Activated CD4-positive, alpha-beta T cell treated with anti-CD3 and anti-CD28 coated beads, Interleukin-2, amount 50 U/mL, for 16 hours (primary cell): ENCODE measurements around the gene SLC66A3.

ENCODE experiments used
- DNase-seq: peaks from one replicate; pipeline ENCODE4 v3.0.0-alpha.2; 2020

The SLC66A3 gene

GRCh38 chr2:11155381-11156035 lies at the start of gene SLC66A3:
TSS of gene SLC66A3 (plus strand) at chr2:11155467. CDS start at chr2:11155547, 80 bp downstream.
- DNase-seq = no peak

DNA sequence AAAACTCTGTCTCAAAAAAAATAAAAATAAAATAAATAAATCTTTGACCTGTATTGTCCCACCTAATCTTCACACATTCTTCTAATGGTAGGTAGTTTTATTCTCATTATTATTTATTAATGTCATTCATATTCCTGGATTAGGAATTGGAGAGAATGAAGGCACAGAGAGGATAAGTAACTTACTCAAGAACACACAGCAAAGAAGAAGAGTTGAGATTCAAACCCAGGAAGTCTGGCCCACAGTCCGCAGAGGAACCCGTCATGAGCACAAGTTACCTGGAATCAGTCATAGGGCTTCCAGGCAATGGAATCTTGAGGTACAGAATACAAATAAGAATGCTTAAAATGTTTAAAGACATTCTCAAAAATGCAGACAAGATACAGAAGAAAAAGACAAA lies 46.3 kb upstream of the SLC66A3 start:
- no peak for DNase-seq

GRCh38 chr2:11112870-11113428 lies 42.3 kb upstream of the SLC66A3 start:
- no peak for DNase-seq

- DNase-seq = no peak
Observed at GRCh38 chr2:11117776-11118175, 37.5 kb upstream of the SLC66A3 start.

DNA sequence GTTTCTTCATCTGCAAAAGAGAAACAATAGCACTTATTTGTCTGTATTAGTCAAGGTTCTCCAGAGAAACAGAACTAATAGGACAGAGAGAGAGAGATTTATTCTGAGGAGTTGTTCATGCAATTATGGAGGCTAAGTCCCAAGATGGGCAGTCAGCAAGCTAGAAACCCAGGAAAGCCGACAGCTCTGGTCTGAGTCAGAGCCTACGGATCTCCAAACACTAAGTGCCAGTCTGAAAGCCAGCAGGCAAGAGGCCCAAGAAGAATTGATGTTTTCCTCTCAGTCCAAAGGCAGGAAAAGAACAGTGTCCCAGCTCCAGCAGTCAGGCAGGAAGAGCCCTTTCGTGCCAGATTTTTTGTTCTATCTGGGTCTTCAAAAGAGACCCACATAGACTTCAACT lies 36.5 kb upstream of the SLC66A3 start:
- DNase-seq = no peak

DNA sequence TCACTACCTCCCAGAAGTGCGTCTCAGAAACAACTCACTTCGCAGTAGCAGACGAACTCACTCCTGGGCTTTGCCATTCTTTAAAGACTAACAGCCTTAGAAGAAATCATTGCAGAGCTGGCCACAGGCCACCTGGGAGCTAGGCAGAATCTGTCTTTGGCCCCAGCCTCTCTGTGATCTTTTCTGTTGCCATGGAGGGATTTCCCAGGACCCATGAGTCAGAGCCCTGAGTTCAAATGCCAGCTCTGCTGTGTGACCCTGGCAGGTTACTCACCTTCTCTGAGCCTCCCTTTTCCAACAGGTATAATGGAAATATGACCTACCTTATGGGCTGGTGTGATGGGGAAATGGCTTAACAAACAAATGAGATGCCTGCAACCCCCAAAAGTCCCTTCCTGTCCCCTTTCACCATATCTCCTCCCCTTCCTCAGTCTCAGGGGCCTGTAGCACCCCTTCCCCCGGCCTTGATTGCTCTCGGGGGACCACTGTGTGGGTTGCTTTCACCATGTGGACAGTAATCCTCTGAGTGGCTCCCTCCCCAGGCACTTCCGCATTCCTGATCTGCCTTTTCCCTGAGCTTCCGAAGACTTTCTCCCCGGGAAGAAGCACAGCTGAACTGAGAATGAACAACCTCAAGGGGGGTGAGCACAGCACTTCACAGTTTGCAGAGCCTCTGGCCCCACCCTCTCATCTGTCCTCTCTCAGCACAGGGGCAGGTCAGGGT lies 34.0 kb upstream of the SLC66A3 start:
- no peak for DNase-seq

GRCh38 chr2:11121823-11122155 lies 33.5 kb upstream of the SLC66A3 start:
- DNase-seq = no peak

GRCh38 chr2:11122380-11122779 lies 32.9 kb upstream of the SLC66A3 start:
- no peak for DNase-seq

DNA sequence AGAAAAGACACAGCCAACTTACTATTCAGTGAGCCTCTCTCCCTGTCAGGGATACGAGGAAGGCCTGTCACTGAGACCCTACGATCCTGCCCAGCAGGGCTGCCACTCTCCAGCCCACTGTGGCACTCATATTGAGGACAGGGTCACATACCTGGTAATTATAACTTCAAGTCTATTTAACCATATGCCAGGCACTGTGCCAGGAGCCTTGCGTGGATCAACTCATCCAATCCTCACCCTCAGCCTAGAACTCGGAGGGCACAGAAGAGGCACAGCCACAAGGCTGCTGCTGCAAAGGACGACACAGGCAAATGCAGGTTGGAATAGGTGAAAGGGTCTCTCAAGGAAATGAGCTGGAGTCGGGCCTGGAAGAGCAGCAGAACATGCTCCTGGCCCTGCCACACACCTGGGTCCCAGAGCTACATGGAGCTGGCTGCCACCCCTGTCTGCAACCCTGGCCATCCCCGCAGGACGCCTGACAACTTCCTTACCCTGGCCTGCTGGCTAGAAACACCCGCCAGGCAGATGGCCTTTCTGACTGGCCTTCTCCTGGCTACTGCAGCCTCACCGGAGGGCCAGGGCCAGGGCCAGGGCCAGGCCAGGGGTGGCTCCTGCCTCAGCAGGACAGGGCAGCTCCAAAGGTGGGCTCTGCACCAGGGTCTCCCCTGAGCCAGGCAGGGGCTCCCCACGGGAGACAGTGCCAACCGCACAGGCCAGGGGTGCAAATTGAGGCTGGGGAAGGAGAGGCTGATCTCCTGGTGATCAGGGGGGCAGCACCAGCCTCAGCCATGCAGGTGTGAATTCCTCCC lies 32.1 kb upstream of the SLC66A3 start:
- no peak for DNase-seq

DNA sequence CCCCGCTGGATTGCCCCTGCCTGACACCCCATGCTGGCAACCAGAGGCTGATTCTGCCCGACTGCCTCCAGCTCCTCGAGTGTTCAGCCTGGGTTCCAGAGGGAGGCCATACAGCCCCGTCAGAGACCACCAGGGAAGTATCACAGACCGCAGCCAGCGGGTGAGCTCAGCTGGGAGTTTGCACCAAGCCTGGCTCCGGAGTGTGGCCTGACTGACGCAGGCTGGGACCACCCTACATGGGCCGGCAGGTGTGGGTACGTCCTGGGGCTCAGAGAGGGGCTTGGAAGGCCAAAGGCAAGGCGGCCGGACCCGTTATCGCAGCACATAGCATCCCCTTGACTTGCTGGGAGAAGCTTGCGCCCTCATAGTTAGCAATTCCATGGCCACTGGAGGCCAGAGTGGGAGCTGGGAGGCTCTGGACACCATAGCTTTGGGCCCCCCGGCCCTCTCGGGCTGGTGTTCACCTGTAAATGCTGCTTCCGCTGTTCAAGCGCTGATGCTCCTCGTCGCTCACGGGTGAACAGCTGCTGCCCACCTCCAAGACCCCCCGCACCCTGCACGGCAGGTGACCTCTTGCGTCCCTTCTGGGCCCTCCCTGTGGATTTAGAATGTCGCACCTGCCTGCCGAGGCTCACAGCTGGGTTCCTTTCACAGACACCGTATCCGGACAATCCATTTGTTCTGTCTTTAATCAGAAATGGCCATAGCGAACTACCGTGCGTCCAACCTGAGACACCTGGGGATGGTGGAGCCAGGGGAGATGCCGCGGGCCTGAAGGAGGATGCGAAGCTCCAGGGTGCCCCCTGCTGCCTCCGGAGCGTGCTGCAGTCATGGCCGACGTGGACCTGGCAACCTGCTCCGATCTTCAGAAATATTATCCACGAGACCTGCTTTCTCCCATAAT lies 31.2 kb upstream of the SLC66A3 start:
- peak; percentile 65 for DNase-seq

GRCh38 chr2:11124760-11125068 lies 30.6 kb upstream of the SLC66A3 start:
- DNase-seq = no peak

DNA sequence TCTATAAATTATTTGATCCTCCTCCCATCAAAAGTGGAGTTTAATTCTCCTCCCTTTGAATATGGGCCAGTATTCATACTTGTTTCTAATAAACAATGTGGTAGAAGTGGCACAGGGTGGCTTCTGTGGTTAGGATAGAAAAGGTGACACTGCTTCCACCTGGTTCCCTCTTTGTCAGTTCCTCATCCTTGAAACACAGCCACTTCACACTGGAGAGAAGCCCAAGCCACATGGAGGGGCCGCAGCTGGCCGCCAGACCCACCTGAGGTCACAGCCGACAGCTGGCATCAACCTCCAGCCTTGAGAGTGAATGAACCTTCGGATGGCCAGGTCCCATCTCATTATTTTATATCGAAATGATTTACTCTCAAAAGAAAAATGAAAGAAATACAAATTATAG lies 27.5 kb upstream of the SLC66A3 start:
- DNase-seq = no peak

- no peak for DNase-seq
Observed at GRCh38 chr2:11128243-11128951, 26.9 kb upstream of the SLC66A3 start.

DNA sequence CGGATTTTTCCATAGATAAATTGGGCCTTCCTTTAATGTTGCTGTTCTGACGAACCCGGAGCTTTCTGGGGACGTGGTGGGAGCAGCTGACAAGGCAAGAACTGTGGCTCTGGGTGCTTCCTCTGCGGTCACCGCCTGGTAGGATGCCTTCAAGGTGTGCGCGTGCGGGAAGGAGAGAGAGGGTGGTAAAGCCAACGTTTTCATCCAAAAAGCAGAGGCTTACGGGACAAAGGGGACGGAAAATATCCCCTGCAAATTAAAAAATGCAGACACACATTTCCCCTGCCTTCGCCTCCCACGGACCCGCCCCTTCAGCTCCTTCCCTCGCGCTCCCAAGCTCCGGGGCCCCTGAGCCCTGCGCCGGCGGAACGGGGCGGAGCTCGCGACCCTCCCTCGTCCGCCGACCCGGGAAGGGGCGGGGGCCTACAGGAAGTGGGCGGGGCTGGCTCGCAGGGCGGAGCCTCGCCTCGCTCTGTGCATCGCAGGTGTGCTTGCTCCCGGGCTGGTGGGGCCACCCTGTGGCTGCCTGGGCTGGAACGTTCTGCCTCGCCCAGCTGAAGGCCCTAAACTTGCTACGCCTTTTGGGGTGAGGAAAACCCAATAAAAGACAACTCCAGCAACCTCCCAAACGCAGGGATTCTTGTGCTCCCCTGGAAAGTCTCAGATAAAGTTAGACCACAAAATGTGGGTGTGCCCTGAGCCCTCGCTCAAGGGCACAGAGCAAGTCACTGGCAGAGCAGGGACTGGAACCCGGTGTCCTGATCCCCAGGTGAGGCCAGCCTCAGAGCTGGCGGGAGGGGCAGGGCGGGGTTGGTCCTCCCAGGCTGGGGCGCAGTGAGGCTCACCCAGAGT lies 25.4 kb upstream of the SLC66A3 start:
- peak; percentile 77 for DNase-seq

DNA sequence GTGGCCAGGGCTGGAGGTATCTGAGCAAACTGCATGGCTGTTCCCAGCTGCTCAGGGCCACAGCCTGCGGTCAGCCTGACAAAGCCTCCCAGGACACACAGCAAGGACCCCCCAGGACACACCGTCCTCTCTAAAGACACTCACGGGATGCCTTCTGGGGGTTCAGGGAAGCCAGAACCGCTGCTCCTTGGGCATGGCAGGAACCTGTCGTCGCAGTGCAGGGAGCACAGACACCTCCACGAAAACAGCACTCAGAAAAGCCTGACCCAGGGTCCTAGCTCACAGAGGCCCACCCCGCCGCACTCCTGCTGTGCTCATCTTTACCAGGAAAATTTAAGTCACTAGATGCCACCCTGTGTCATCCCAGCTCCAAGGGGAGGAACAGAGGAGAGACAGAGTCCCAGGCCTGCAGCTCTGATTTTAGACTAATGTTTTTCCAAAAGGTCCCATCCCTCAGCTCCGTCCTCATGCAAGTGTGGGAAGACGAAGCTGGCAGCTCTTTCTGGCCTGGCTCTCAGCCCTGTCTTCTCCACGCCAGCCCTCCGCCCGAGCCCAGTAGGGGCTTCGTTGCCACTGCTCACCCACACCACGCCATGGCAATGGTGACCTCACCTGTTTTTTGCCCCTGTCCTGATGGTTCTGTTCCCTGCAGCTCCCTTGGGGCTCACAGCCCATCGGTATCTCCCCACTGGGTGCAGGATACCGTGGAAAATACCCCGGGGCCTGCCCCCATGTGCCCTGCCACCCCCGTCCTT lies 23.9 kb upstream of the SLC66A3 start:
- no peak for DNase-seq

- no peak for DNase-seq
Observed at GRCh38 chr2:11132036-11132671, 23.1 kb upstream of the SLC66A3 start.

GRCh38 chr2:11133238-11133935 lies 21.9 kb upstream of the SLC66A3 start:
- no peak for DNase-seq

DNA sequence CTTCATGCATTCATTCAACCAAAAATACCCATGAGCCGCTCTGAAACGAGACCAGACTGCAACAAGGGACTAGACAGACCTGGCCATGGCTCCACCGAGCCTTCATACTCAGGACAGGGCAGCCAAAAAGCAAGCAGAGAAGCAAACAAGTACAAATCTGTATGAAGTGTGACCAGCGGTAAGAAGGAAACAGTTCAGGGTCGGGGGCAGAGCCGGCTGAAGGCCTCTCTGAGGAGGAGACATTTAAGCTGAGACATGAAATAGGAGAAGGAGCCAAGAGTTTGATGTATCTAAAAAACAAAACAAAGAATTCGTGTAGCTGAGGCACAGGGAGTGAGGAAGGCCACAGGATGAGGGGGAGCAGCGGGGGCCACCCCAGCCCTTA lies 21.3 kb upstream of the SLC66A3 start:
- DNase-seq = no peak

DNA sequence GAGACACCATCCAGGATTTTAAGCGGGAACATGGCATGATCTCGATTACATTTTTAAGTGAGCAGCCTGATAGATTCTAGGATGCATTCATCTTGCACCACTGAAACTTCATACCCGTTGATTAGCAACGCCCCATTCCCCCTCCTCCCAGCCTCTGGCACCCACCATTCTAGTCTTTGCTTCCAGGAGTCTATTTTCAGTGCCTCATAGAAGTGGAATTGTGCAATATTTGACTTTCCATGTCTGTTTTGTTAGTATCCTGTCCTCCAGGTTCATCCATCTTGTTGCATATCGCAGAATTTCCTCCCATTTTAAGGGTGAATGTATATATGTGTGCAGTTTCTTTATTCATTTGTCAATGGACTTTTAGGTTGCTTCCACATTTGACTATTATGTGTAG lies 20.9 kb upstream of the SLC66A3 start:
- no peak for DNase-seq
